ENCODE results near the gene TOB1. TPM values are rescaled to one million over a fixed set of nuclear protein-coding genes. Genes with fewer than 3 reads are reported as not detected.
A peak's percentile ranks its signal among the peaks of the same experiment; 100 is the strongest.

The TOB1 gene
- total and polyA plus RNA-seq, 2 donors (not counting 1 experiment from before 2014, with no cell fraction given), result 23.3 to 28.9 TPM

GRCh38 chr17:50816771-50817751 lies 49.1 kb downstream of the TOB1 start:
- Histone ChIP-seq H3K9me3 (ENCODE audit: control extremely low read depth in 1 of 3, control insufficient read depth in 2 of 3, insufficient read depth in 1 of 3, low read length in 2 of 3) (no peaks in the 10 kb centered on the region), H3K9ac (ENCODE audit: low read length) (no peak overlapping the region), H3K27ac (ENCODE audit: low read length in 2 of 2) (no peak overlapping the region), H3K4me2 (replicated peaks; ENCODE audit: low read depth, low read length, poor library complexity, severe bottlenecking) (peak overlapping the region; percentile 43), H2AFZ (ENCODE audit: insufficient read depth, low read depth, low read length, poor library complexity, severe bottlenecking) (peak overlapping the region; percentile 62), H3K27me3 (replicated peaks in 1 of 4; ENCODE audit: control extremely low read depth in 1 of 4, control insufficient read depth in 3 of 4, insufficient read depth in 4 of 4, low read length in 3 of 4) (peaks cover 0 to 7% (median 2%) of the 10 kb centered on the region in 4 experiments), H4K20me1 (ENCODE audit: control insufficient read depth, insufficient read depth, low read length, poor library complexity, severe bottlenecking) (no peaks in the 10 kb centered on the region), H3K4me1 (ENCODE audit: control insufficient read depth in 2 of 2, insufficient read depth in 2 of 2, low read length in 2 of 2) (peaks cover 0 to 7% of the 10 kb centered on the region in 2 donors), H3K4me3 (ENCODE audit: control extremely low read depth in 1 of 5, extremely low read depth in 1 of 5, insufficient read depth in 1 of 5, low read depth in 2 of 5, low read length in 4 of 5) (no peak overlapping the region), H3K79me2 (ENCODE audit: control insufficient read depth, insufficient read depth, low read length) (no peaks in the 10 kb centered on the region), H3K36me3 (replicated peaks in 1 of 2; ENCODE audit: control extremely low read depth in 1 of 2, control insufficient read depth in 1 of 2, extremely low read depth in 1 of 2, insufficient read depth in 2 of 2, low read length in 1 of 2) (no peaks in the 10 kb centered on the region)
- DNase-seq (peak; percentile 66), ATAC-seq (ENCODE audit: low read depth) (peak; percentile 51)
- Mint-ChIP-seq H3K9me3 (ENCODE audit: insufficient read depth) (peaks cover 2% of the 10 kb centered on the region), H3K4me1 (peaks cover 5% of the 10 kb centered on the region), H3K27me3 (peaks cover 34% of the 10 kb centered on the region), H3K4me3 (no peak overlapping the region), H3K27ac (no peak overlapping the region)
- 32% methylated on average over 25 of the region's 27 CpGs for WGBS (ENCODE audit: insufficient coverage)
- TF ChIP-seq EZH2 (IDR thresholded peaks at IDR 0.05; ENCODE audit: borderline replicate concordance, insufficient read depth, low read depth, low read length, poor library complexity, severe bottlenecking), result no peak
- TF ChIP-seq, protein P1, sequence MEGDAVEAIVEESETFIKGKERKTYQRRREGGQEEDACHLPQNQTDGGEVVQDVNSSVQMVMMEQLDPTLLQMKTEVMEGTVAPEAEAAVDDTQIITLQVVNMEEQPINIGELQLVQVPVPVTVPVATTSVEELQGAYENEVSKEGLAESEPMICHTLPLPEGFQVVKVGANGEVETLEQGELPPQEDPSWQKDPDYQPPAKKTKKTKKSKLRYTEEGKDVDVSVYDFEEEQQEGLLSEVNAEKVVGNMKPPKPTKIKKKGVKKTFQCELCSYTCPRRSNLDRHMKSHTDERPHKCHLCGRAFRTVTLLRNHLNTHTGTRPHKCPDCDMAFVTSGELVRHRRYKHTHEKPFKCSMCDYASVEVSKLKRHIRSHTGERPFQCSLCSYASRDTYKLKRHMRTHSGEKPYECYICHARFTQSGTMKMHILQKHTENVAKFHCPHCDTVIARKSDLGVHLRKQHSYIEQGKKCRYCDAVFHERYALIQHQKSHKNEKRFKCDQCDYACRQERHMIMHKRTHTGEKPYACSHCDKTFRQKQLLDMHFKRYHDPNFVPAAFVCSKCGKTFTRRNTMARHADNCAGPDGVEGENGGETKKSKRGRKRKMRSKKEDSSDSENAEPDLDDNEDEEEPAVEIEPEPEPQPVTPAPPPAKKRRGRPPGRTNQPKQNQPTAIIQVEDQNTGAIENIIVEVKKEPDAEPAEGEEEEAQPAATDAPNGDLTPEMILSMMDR (IDR thresholded peaks at IDR 0.05), result peak; percentile 85
- CTCF ChIA-PET, result interaction anchor here (0.8 to 2.3 kb wide), 4 partner anchors 31 to 140 kb away, joined by 3 to 12 read pairs (median 5); no protein-coding TSS in a partner anchor
- intact Hi-C loops (cut with micrococcal nuclease), result loop anchor here (1.0 kb wide), 1 partner anchor 133 kb away; no protein-coding TSS in a partner anchor
- POLR2A ChIA-PET, result no interaction called here

DNA sequence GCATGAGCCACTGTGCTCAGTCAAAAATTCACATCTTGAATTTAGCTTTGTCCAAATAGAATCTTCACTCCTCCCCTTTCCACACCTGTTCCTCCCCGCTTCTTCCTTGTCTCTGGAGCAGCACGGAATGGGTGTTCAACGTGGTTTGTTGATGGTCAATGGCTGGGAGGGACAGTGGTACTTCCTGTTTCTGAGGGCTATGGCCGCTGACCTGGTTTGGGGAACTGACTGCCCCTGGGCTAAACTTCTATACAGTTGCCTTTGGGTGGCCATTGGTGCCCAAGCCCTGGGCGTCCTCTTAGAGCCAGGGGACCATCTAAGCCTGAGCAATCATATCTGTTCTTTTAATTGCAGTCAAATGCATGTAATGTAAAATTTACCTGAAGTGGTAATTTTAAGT lies 49.9 kb downstream of the TOB1 start:
- Mint-ChIP-seq H3K4me1 (peaks cover 5% of the 10 kb centered on the region), H3K4me3 (no peak overlapping the region), H3K9me3 (ENCODE audit: insufficient read depth) (peaks cover 2% of the 10 kb centered on the region), H3K27ac (no peak overlapping the region), H3K27me3 (peaks cover 36% of the 10 kb centered on the region)
- intact Hi-C loops (cut with micrococcal nuclease), result no loop called here
- no peak overlapping the region for H3K4me2 ChIP-seq (replicated peaks; ENCODE audit: low read depth, low read length, poor library complexity, severe bottlenecking)
- H3K4me3 ChIP-seq (ENCODE audit: control extremely low read depth in 1 of 5, extremely low read depth in 1 of 5, insufficient read depth in 1 of 5, low read depth in 2 of 5, low read length in 4 of 5), result no peak overlapping the region
- DNase-seq (no peak), ATAC-seq (ENCODE audit: low read depth) (no peak)
- no peak overlapping the region for H2AFZ ChIP-seq (ENCODE audit: insufficient read depth, low read depth, low read length, poor library complexity, severe bottlenecking)
- H3K79me2 ChIP-seq (ENCODE audit: control insufficient read depth, insufficient read depth, low read length), result no peaks in the 10 kb centered on the region
- ChIA-PET POLR2A (no interaction called here), CTCF (interaction anchor here (0.8 to 1.8 kb wide), 4 partner anchors 26 to 141 kb away, joined by 3 to 6 read pairs (median 5); no protein-coding TSS in a partner anchor)
- no peaks in the 10 kb centered on the region for H4K20me1 ChIP-seq (ENCODE audit: control insufficient read depth, insufficient read depth, low read length, poor library complexity, severe bottlenecking)
- no peaks in the 10 kb centered on the region for H3K36me3 ChIP-seq (replicated peaks in 1 of 2; ENCODE audit: control extremely low read depth in 1 of 2, control insufficient read depth in 1 of 2, extremely low read depth in 1 of 2, insufficient read depth in 2 of 2, low read length in 1 of 2)
- no peak overlapping the region for H3K27ac ChIP-seq (ENCODE audit: low read length in 2 of 2)
- H3K27me3 ChIP-seq (replicated peaks in 1 of 4; ENCODE audit: control extremely low read depth in 1 of 4, control insufficient read depth in 3 of 4, insufficient read depth in 4 of 4, low read length in 3 of 4), result peaks cover 0 to 7% (median 2%) of the 10 kb centered on the region in 4 experiments
- H3K4me1 ChIP-seq (ENCODE audit: control insufficient read depth in 2 of 2, insufficient read depth in 2 of 2, low read length in 2 of 2), result peaks cover 0 to 7% of the 10 kb centered on the region in 2 donors
- H3K9me3 ChIP-seq (ENCODE audit: control extremely low read depth in 1 of 3, control insufficient read depth in 2 of 3, insufficient read depth in 1 of 3, low read length in 2 of 3), result no peaks in the 10 kb centered on the region
- TF ChIP-seq, protein P1 (IDR thresholded peaks at IDR 0.05), result no peak
- TF ChIP-seq EZH2 (IDR thresholded peaks at IDR 0.05; ENCODE audit: borderline replicate concordance, insufficient read depth, low read depth, low read length, poor library complexity, severe bottlenecking), result no peak
- 87% methylated on average over 2 of the region's 5 CpGs for WGBS (ENCODE audit: insufficient coverage)
- no peak overlapping the region for H3K9ac ChIP-seq (ENCODE audit: low read length)
